ENCODE results near the gene HIVEP3. TPM values are rescaled to one million over a fixed set of nuclear protein-coding genes. Genes with fewer than 3 reads are reported as not detected.

HIVEP3 gene
- total RNA-seq, 1 experiment from 2014 or later: 11.0 TPM

GRCh38 chr1:41483001-41483850 lies 435.5 kb downstream of the HIVEP3 start:
- no TSS peak for BruUV-seq (replicated peaks)
- no peaks in the 10 kb centered on the region for H3K79me2 ChIP-seq (ENCODE audit: low read depth)
- no peak overlapping the region for H3K4me3 ChIP-seq
- POLR2A ChIA-PET (ENCODE audit: unreplicated experiment): interaction anchor here (0.6 kb wide), 1 partner anchor 32 kb away, joined by 4 read pairs; no protein-coding TSS in a partner anchor
- H2AFZ ChIP-seq: no peak overlapping the region
- CTCF ChIA-PET: interaction anchor here (0.6 to 2.5 kb wide), 4 partner anchors 10 to 50 kb away, joined by 3 to 9 read pairs (median 7); no protein-coding TSS in a partner anchor
- no peak overlapping the region for H3K4me2 ChIP-seq
- no peaks in the 10 kb centered on the region for H3K9me2 ChIP-seq (ENCODE audit: insufficient read depth)
- no peaks in the 10 kb centered on the region for H3K27me3 ChIP-seq (ENCODE audit: insufficient read depth, low read depth)
- no peak overlapping the region for H3K27ac ChIP-seq
- DNase-seq: no peak
- TF ChIP-seq EZH2 (IDR thresholded peaks at IDR 0.05; ENCODE audit: low read depth) (no peak), CTCF (conservative IDR thresholded peaks at IDR 0.05) (no peak)
- H3K9me3 ChIP-seq (ENCODE audit: insufficient read depth, low read depth): no peaks in the 10 kb centered on the region
- H3K36me3 ChIP-seq (ENCODE audit: low read depth): no peaks in the 10 kb centered on the region
- intact Hi-C loops (cut with micrococcal nuclease; ENCODE audit: unreplicated experiment): loop anchor here (5.0 kb wide), 1 partner anchor 34 kb away; no protein-coding TSS in a partner anchor
- peaks cover 4% of the 10 kb centered on the region; the same call in 1 of the 2 replicates for H3F3A ChIP-seq (ENCODE audit: insufficient read depth, low read depth)
- H3K4me1 ChIP-seq (replicated peaks; ENCODE audit: insufficient read depth): peaks cover 27% of the 10 kb centered on the region
- H4K20me1 ChIP-seq (ENCODE audit: insufficient read depth): no peaks in the 10 kb centered on the region

GRCh38 chr1:41482001-41482765 lies 436.5 kb downstream of the HIVEP3 start:
- intact Hi-C loops (cut with micrococcal nuclease; ENCODE audit: unreplicated experiment): loop anchor here (5.0 kb wide), 1 partner anchor 35 kb away; no protein-coding TSS in a partner anchor
- no peak overlapping the region for H3K4me2 ChIP-seq
- H3K4me3 ChIP-seq: no peak overlapping the region
- H2AFZ ChIP-seq: no peak overlapping the region
- CTCF ChIA-PET: interaction anchor here (0.6 to 2.5 kb wide), 5 partner anchors 10 to 49 kb away, joined by 3 to 9 read pairs (median 5); no protein-coding TSS in a partner anchor
- H3F3A ChIP-seq (ENCODE audit: insufficient read depth, low read depth): peaks cover 4% of the 10 kb centered on the region; the same call in 1 of the 2 replicates
- POLR2A ChIA-PET (ENCODE audit: unreplicated experiment): interaction anchor here (0.6 kb wide), 2 partner anchors 33 to 34 kb away, joined by 3 to 4 read pairs; no protein-coding TSS in a partner anchor
- H3K9me3 ChIP-seq (ENCODE audit: insufficient read depth, low read depth): no peaks in the 10 kb centered on the region
- no peaks in the 10 kb centered on the region for H3K36me3 ChIP-seq (ENCODE audit: low read depth)
- no peak overlapping the region for H3K27ac ChIP-seq
- peak in 1 of 2 experiments; percentile 88 for DNase-seq
- no peaks in the 10 kb centered on the region for H3K9me2 ChIP-seq (ENCODE audit: insufficient read depth)
- H3K4me1 ChIP-seq (replicated peaks; ENCODE audit: insufficient read depth): peaks cover 27% of the 10 kb centered on the region
- no peaks in the 10 kb centered on the region for H3K79me2 ChIP-seq (ENCODE audit: low read depth)
- BruUV-seq (replicated peaks): no TSS peak
- TF ChIP-seq CTCF (conservative IDR thresholded peaks at IDR 0.05) (no peak), EZH2 (IDR thresholded peaks at IDR 0.05; ENCODE audit: low read depth) (no peak)
- H3K27me3 ChIP-seq (ENCODE audit: insufficient read depth, low read depth): no peaks in the 10 kb centered on the region
- no peaks in the 10 kb centered on the region for H4K20me1 ChIP-seq (ENCODE audit: insufficient read depth)
